Suprapubic skin (tissue), 4 donors: ENCODE measurements around the gene ITSN1.

ENCODE experiments used
- CTCF ChIP-seq, 2 donors: fragments of 200-600 bp in 1 of 2; fragments of 450-650 bp in 1 of 2; sonication (generic) in 1 of 2; IDR thresholded peaks; one replicate each; pipeline ENCODE4 v1.5.1; 2016 to 2019; ENCODE audit warnings: antibody characterized with exemption in 2 of 2, mild to moderate bottlenecking in 1 of 2, moderate library complexity in 1 of 2
- EP300 ChIP-seq: sonication (generic); formaldehyde crosslinking; IDR thresholded peaks from one replicate; pipeline ENCODE4 v1.6.1; 2017; ENCODE audit warnings: antibody characterized with exemption
- POLR2A ChIP-seq, 2 donors: fragments of 450-650 bp; IDR thresholded peaks; one replicate each; pipeline ENCODE4 v1.6.1; 2017; ENCODE audit warnings: antibody characterized with exemption in 2 of 2, mild to moderate bottlenecking in 2 of 2, moderate library complexity in 2 of 2
- POLR2AphosphoS5 ChIP-seq, 3 donors: sonication (generic); formaldehyde crosslinking; IDR thresholded peaks; one replicate each; pipeline ENCODE4 v1.6.1; 2017; ENCODE audit warnings: antibody characterized with exemption in 3 of 3

- no peak for TF ChIP-seq POLR2A (IDR thresholded peaks at IDR 0.05)
- TF ChIP-seq CTCF (IDR thresholded peaks at IDR 0.05) = no peak
- no peak for TF ChIP-seq POLR2AphosphoS5 (IDR thresholded peaks at IDR 0.05)
- no peak for TF ChIP-seq EP300
Measured at GRCh38 chr21:33909756-33910155, 267.5 kb downstream of the ITSN1 start.
